Activated T-helper 1 cell treated with anti-CD3 and anti-CD28 coated beads, Interleukin-12 subunit alpha, Interleukin-12 subunit beta, Interleukin-2, Interleukin-4 antibody, amounts not matched to agents 30 ng/mL and 10 ng/mL and 1 ng/mL, durations not matched to agents 14 hours and 24 hours and 36 hours (primary cell): ENCODE measurements around the gene MAP2K6. TPM values are rescaled to one million over a fixed set of nuclear protein-coding genes. Genes with fewer than 3 reads are reported as not detected.

Experiments
- DNase-seq: peaks from one replicate; pipeline ENCODE4 v3.0.0; 2021; ENCODE audit warnings: low spot score
- H3K27ac Mint-ChIP-seq: one replicate; pipeline ENCODE4 v1.8.0; 2021; ENCODE audit warnings: mild to moderate bottlenecking, mixed read lengths
- H3K27me3 Mint-ChIP-seq: one replicate; pipeline ENCODE4 v1.8.0; 2022; ENCODE audit warnings: mild to moderate bottlenecking, moderate library complexity, mixed read lengths; ENCODE audit not compliant: insufficient read depth
- H3K36me3 Mint-ChIP-seq: one replicate; pipeline ENCODE4 v1.8.0; 2021; ENCODE audit warnings: low read depth, mixed read lengths
- H3K4me1 Mint-ChIP-seq: one replicate; pipeline ENCODE4 v1.8.0; 2021; ENCODE audit warnings: low read depth, mixed read lengths
- H3K4me3 Mint-ChIP-seq: one replicate; pipeline ENCODE4 v1.8.0; 2021; ENCODE audit warnings: mild to moderate bottlenecking, moderate library complexity, mixed read lengths
- H3K9me3 Mint-ChIP-seq: one replicate; pipeline ENCODE4 v1.8.0; 2021; ENCODE audit warnings: mixed read lengths
- intact Hi-C: fragments of 100-400 bp; cut with micrococcal nuclease; formaldehyde crosslinking; loops from one replicate; pipeline ENCODE4 v1.15.1; 2024
- total RNA-seq: library from RNA; stranded (reverse); gene quantifications from 2 replicates; pipeline ENCODE4 v1.2.3, GENCODE V29; 2022

Gene MAP2K6
- total RNA-seq, 1 donor from 2014 or later: 0.88 TPM

DNA sequence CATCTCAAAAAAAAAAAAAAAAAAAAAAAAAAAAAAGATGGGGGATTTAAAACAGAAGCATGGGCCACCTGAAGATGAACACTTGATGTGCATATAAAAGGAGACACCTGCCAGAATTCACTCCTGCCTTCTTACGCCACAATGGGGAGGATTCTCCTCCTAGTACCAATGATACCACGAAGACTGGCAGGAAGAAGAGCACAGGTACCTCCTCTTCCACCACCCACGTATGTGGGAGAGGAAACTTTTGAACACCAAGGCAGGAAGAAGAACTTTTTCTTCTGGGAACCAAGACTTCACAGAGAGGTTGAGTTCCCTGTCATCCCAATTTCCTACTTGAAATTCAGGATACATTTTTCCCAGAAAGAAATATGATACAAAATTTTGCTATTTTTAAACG lies 2.7 kb upstream of the MAP2K6 start:
- intact Hi-C loops: loop anchor here (10.0 kb wide), 1 partner anchor 113 kb away; no protein-coding TSS in a partner anchor
- no peaks in the 10 kb centered on the region for H3K36me3 Mint-ChIP-seq
- DNase-seq: no peak
- H3K4me3 Mint-ChIP-seq: no peak overlapping the region
- H3K9me3 Mint-ChIP-seq: no peaks in the 10 kb centered on the region
- no peaks in the 10 kb centered on the region for H3K27me3 Mint-ChIP-seq
- no peaks in the 10 kb centered on the region for H3K4me1 Mint-ChIP-seq
- no peak overlapping the region for H3K27ac Mint-ChIP-seq

- DNase-seq: no peak
- Mint-ChIP-seq H3K27ac (no peak overlapping the region), H3K36me3 (no peaks in the 10 kb centered on the region), H3K9me3 (no peaks in the 10 kb centered on the region), H3K4me3 (no peak overlapping the region), H3K4me1 (peaks cover under 1% of the 10 kb centered on the region), H3K27me3 (no peaks in the 10 kb centered on the region)
- intact Hi-C loops: loop anchor here (10.0 kb wide), 1 partner anchor 113 kb away; no protein-coding TSS in a partner anchor
Measured at GRCh38 chr17:69412251-69412671, 2.2 kb upstream of the MAP2K6 start.

DNA sequence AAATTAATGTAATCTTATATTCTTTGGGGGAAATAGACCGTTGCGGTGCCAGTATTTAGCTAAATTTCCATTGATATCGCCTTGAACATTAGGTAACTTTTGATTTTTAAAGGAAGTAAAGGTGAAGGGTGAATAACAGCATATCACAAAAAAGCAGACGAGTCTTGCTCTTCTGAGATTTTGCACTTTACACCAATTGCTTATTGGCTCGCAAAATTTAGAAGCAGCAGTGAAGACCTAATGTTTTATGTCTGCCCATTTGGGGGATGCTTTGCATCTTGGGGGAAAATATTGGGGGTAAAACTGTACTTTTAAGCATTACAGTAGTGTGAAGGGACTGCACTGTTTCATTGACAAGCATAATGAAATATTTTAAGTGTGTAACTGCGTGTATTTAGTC lies 934 bp downstream of the MAP2K6 start:
- DNase-seq: no peak
- intact Hi-C loops: loop anchor here (10.0 kb wide), 1 partner anchor 109 kb away; no protein-coding TSS in a partner anchor
- H3K4me3 Mint-ChIP-seq: no peak overlapping the region
- H3K36me3 Mint-ChIP-seq: no peaks in the 10 kb centered on the region
- no peaks in the 10 kb centered on the region for H3K9me3 Mint-ChIP-seq
- H3K27ac Mint-ChIP-seq: no peak overlapping the region
- H3K4me1 Mint-ChIP-seq: peaks cover 10% of the 10 kb centered on the region
- no peaks in the 10 kb centered on the region for H3K27me3 Mint-ChIP-seq

- no peak overlapping the region for H3K27ac Mint-ChIP-seq
- DNase-seq: no peak
- H3K4me1 Mint-ChIP-seq: peaks cover 10% of the 10 kb centered on the region
- H3K36me3 Mint-ChIP-seq: no peaks in the 10 kb centered on the region
- no peaks in the 10 kb centered on the region for H3K9me3 Mint-ChIP-seq
- no peaks in the 10 kb centered on the region for H3K27me3 Mint-ChIP-seq
- no peak overlapping the region for H3K4me3 Mint-ChIP-seq
- intact Hi-C loops: loop anchor here (10.0 kb wide), 1 partner anchor 107 kb away; no protein-coding TSS in a partner anchor
Measured at GRCh38 chr17:69417545-69418483, 3.3 kb downstream of the MAP2K6 start.

GRCh38 chr17:69418535-69418934 lies 4.0 kb downstream of the MAP2K6 start:
- Mint-ChIP-seq H3K27ac (no peak overlapping the region), H3K4me3 (no peak overlapping the region), H3K4me1 (peaks cover 14% of the 10 kb centered on the region), H3K36me3 (peaks cover 2% of the 10 kb centered on the region), H3K9me3 (no peaks in the 10 kb centered on the region), H3K27me3 (no peaks in the 10 kb centered on the region)
- intact Hi-C loops: loop anchor here (10.0 kb wide), 1 partner anchor 106 kb away; no protein-coding TSS in a partner anchor
- no peak for DNase-seq

GRCh38 chr17:69423450-69423849 lies 9.0 kb downstream of the MAP2K6 start:
- peak overlapping the region; percentile 38 for H3K4me3 Mint-ChIP-seq
- no peaks in the 10 kb centered on the region for H3K9me3 Mint-ChIP-seq
- intact Hi-C loops: loop anchor here (1.0 kb wide), 1 partner anchor 9 kb away; the partner anchor contains the start of gene MAP2K6
- H3K4me1 Mint-ChIP-seq: peaks cover 10% of the 10 kb centered on the region
- peaks cover 4% of the 10 kb centered on the region for H3K36me3 Mint-ChIP-seq
- H3K27ac Mint-ChIP-seq: peak overlapping the region; percentile 16
- no peak for DNase-seq
- no peaks in the 10 kb centered on the region for H3K27me3 Mint-ChIP-seq

- H3K4me3 Mint-ChIP-seq: no peak overlapping the region
- no peak for DNase-seq
- intact Hi-C loops: no loop called here
- H3K36me3 Mint-ChIP-seq: peaks cover 4% of the 10 kb centered on the region
- no peaks in the 10 kb centered on the region for H3K9me3 Mint-ChIP-seq
- no peaks in the 10 kb centered on the region for H3K27me3 Mint-ChIP-seq
- H3K27ac Mint-ChIP-seq: no peak overlapping the region
- H3K4me1 Mint-ChIP-seq: peaks cover 15% of the 10 kb centered on the region
Measured at GRCh38 chr17:69424287-69425041, 10.0 kb downstream of the MAP2K6 start.

- H3K27ac Mint-ChIP-seq: no peak overlapping the region
- H3K4me1 Mint-ChIP-seq: peaks cover 28% of the 10 kb centered on the region
Measured at GRCh38 chr17:69425978-69426377, 11.5 kb downstream of the MAP2K6 start.

GRCh38 chr17:69427486-69428197 lies 13.1 kb downstream of the MAP2K6 start:
- intact Hi-C loops: no loop called here
- no peak overlapping the region for H3K27ac Mint-ChIP-seq

More at GRCh38 chr17:69425978-69426377, 11.5 kb downstream of the MAP2K6 start:
- no peak for DNase-seq
- H3K9me3 Mint-ChIP-seq: no peaks in the 10 kb centered on the region
- H3K36me3 Mint-ChIP-seq: peaks cover 4% of the 10 kb centered on the region
- intact Hi-C loops: no loop called here
- H3K4me3 Mint-ChIP-seq: no peak overlapping the region
- no peaks in the 10 kb centered on the region for H3K27me3 Mint-ChIP-seq

DNA sequence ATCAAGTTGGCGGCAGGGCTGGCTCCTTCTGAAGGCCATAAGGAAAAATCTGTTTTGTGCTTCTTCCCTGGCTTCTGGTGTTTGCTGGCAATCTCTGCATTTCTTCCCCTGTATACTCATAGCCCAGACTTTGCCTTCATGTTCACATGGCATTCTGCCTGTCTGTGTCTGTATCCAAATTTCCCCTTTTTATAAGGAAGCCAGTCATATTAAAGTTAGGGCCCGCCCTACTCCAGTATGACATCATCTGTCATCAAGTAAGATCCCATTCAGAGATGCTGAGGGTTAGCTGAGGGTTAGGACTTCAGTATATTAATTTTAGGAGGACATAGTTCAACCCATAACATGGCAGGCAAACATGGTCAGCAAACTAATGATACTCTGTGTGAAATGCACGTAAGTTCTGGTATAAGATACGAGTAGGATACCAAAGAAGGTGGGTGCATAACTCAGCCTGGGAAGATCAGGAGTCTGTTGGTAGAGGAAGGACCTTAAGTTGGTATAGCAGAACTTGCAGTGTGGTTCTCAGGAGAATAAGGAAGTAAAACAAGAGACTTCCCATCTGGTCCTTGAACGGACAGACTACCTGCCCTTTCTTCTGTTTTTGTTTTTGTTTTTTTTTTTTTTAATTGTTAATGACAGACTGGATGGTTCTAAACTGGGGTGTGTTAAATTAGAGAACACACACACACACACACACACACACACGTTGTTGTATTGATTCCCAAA lies 13.9 kb downstream of the MAP2K6 start:
- Mint-ChIP-seq H3K4me3 (no peak overlapping the region), H3K4me1 (peaks cover 25% of the 10 kb centered on the region), H3K36me3 (peaks cover 3% of the 10 kb centered on the region), H3K27me3 (no peaks in the 10 kb centered on the region), H3K27ac (no peak overlapping the region), H3K9me3 (no peaks in the 10 kb centered on the region)
- DNase-seq: no peak
- intact Hi-C loops: no loop called here

More at GRCh38 chr17:69427486-69428197, 13.1 kb downstream of the MAP2K6 start:
- DNase-seq: no peak
- Mint-ChIP-seq H3K36me3 (peaks cover 4% of the 10 kb centered on the region), H3K27me3 (no peaks in the 10 kb centered on the region), H3K4me3 (no peak overlapping the region), H3K9me3 (no peaks in the 10 kb centered on the region), H3K4me1 (peaks cover 28% of the 10 kb centered on the region)

- peak overlapping the region; percentile 15 for H3K27ac Mint-ChIP-seq
- H3K9me3 Mint-ChIP-seq: no peaks in the 10 kb centered on the region
- intact Hi-C loops: no loop called here
- H3K4me1 Mint-ChIP-seq: peaks cover 18% of the 10 kb centered on the region
- H3K4me3 Mint-ChIP-seq: peak overlapping the region; percentile 27
- no peaks in the 10 kb centered on the region for H3K36me3 Mint-ChIP-seq
- H3K27me3 Mint-ChIP-seq: no peaks in the 10 kb centered on the region
- no peak for DNase-seq
Measured at GRCh38 chr17:69430488-69430887, 16.0 kb downstream of the MAP2K6 start.

GRCh38 chr17:69431835-69432234 lies 17.3 kb downstream of the MAP2K6 start:
- H3K36me3 Mint-ChIP-seq: no peaks in the 10 kb centered on the region
- peaks cover 18% of the 10 kb centered on the region for H3K4me1 Mint-ChIP-seq
- no peaks in the 10 kb centered on the region for H3K27me3 Mint-ChIP-seq
- H3K9me3 Mint-ChIP-seq: no peaks in the 10 kb centered on the region
- no peak overlapping the region for H3K27ac Mint-ChIP-seq
- H3K4me3 Mint-ChIP-seq: no peak overlapping the region
- intact Hi-C loops: no loop called here
- DNase-seq: no peak
